ENCODE results near the gene DUSP5. TPM values are rescaled to one million over a fixed set of nuclear protein-coding genes. Genes with fewer than 3 reads are reported as not detected.

DUSP5 gene
- total RNA-seq, 1 donor from 2014 or later: 0.34 TPM

- no peak overlapping the region for H3K27ac Mint-ChIP-seq
- no peak overlapping the region for H3K4me2 ChIP-seq
- H3K27ac ChIP-seq: no peak overlapping the region
- H3K36me3 ChIP-seq: no peaks in the 10 kb centered on the region
- no peak overlapping the region for H3K9ac ChIP-seq
- no peaks in the 10 kb centered on the region for H3K4me1 Mint-ChIP-seq
- H3K36me3 Mint-ChIP-seq: peaks cover 17% of the 10 kb centered on the region
- no peaks in the 10 kb centered on the region for H3K79me2 ChIP-seq (ENCODE audit: low read depth)
- H4K20me1 ChIP-seq (ENCODE audit: low read depth): no peaks in the 10 kb centered on the region
- H2AFZ ChIP-seq (replicated peaks): no peak overlapping the region
- peaks cover 5% of the 10 kb centered on the region for H3K27me3 Mint-ChIP-seq (ENCODE audit: insufficient read depth, low read depth)
- no peaks in the 10 kb centered on the region for H3K9me3 ChIP-seq (ENCODE audit: low read depth)
- H3F3A ChIP-seq (ENCODE audit: low read depth): no peaks in the 10 kb centered on the region
- no peak overlapping the region for H3K4me3 ChIP-seq
- no peaks in the 10 kb centered on the region for H3K4me1 ChIP-seq
- TF ChIP-seq CTCF (IDR thresholded peaks at IDR 0.05) (no peak), EZH2phosphoT487 (IDR thresholded peaks at IDR 0.05) (no peak), EZH2 (IDR thresholded peaks at IDR 0.05) (no peak)
- no peaks in the 10 kb centered on the region for H3K27me3 ChIP-seq
- no peak for DNase-seq (ENCODE audit: low spot score)
- H3K9me3 Mint-ChIP-seq: no peaks in the 10 kb centered on the region
- no peak overlapping the region for H3K4me3 Mint-ChIP-seq
Measured at GRCh38 chr10:110514848-110515247, 17.1 kb downstream of the DUSP5 start.

- no peak overlapping the region for H3K9ac ChIP-seq
- no peak for DNase-seq (ENCODE audit: low spot score)
- peaks cover 3% of the 10 kb centered on the region for H3K36me3 Mint-ChIP-seq
- H4K20me1 ChIP-seq (ENCODE audit: low read depth): no peaks in the 10 kb centered on the region
- H3K9me3 Mint-ChIP-seq: no peaks in the 10 kb centered on the region
- H3K27ac Mint-ChIP-seq: no peak overlapping the region
- no peak overlapping the region for H2AFZ ChIP-seq (replicated peaks)
- H3K36me3 ChIP-seq: no peaks in the 10 kb centered on the region
- TF ChIP-seq EZH2 (IDR thresholded peaks at IDR 0.05): no peak
- TF ChIP-seq CTCF (IDR thresholded peaks at IDR 0.05): no peak
- TF ChIP-seq EZH2phosphoT487 (IDR thresholded peaks at IDR 0.05): no peak
- H3K4me3 ChIP-seq: no peak overlapping the region
- H3K9me3 ChIP-seq (ENCODE audit: low read depth): no peaks in the 10 kb centered on the region
- H3K4me2 ChIP-seq: no peak overlapping the region
- H3K27me3 Mint-ChIP-seq (ENCODE audit: insufficient read depth, low read depth): peaks cover 5% of the 10 kb centered on the region
- no peaks in the 10 kb centered on the region for H3K79me2 ChIP-seq (ENCODE audit: low read depth)
- no peak overlapping the region for H3K27ac ChIP-seq
- no peaks in the 10 kb centered on the region for H3F3A ChIP-seq (ENCODE audit: low read depth)
- H3K4me3 Mint-ChIP-seq: no peak overlapping the region
- no peaks in the 10 kb centered on the region for H3K4me1 Mint-ChIP-seq
- no peaks in the 10 kb centered on the region for H3K4me1 ChIP-seq
- no peaks in the 10 kb centered on the region for H3K27me3 ChIP-seq
Measured at GRCh38 chr10:110516815-110517492, 19.2 kb downstream of the DUSP5 start.

DNA sequence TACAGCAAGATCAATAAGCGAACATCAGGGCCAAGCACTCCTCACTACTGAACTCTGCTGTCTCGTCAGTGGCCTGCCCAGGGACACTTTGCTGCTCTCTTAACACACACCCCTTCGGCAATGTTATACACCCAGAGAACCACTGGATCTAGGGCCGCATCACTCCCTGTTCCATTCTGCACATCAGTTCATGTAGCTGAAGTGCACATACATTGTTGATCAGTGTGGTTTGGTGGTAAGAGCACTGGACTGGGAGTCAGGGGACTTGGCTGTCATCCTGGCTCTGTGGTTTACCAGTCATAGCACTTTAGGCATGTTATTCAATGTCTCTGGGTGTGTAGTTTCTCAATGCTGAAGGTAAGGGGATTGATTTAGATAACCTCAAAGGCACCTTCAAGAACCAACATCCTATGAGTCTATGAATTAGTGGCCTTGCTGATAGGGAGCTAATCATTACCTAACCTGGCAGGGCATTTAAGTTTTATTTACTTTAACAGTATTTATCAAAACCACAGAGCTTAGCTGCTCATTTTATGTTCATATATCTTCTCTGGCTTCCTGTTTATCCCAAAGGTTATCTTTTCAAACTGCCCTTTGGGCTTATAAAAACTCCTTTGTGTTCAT is 24.8 kb downstream of the DUSP5 start:
- Mint-ChIP-seq H3K27ac (no peak overlapping the region), H3K4me1 (peaks cover 2% of the 10 kb centered on the region), H3K27me3 (ENCODE audit: insufficient read depth, low read depth) (peaks cover 5% of the 10 kb centered on the region), H3K9me3 (no peaks in the 10 kb centered on the region), H3K4me3 (no peak overlapping the region), H3K36me3 (no peaks in the 10 kb centered on the region)
- Histone ChIP-seq H2AFZ (replicated peaks) (no peak overlapping the region), H3K4me3 (no peak overlapping the region), H4K20me1 (ENCODE audit: low read depth) (no peaks in the 10 kb centered on the region), H3K4me1 (no peaks in the 10 kb centered on the region), H3F3A (ENCODE audit: low read depth) (no peaks in the 10 kb centered on the region), H3K9me3 (ENCODE audit: low read depth) (no peaks in the 10 kb centered on the region), H3K27ac (no peak overlapping the region), H3K9ac (no peak overlapping the region), H3K27me3 (no peaks in the 10 kb centered on the region), H3K4me2 (no peak overlapping the region), H3K79me2 (ENCODE audit: low read depth) (no peaks in the 10 kb centered on the region), H3K36me3 (no peaks in the 10 kb centered on the region)
- TF ChIP-seq EZH2phosphoT487 (IDR thresholded peaks at IDR 0.05) (no peak), EZH2 (IDR thresholded peaks at IDR 0.05) (no peak), CTCF (IDR thresholded peaks at IDR 0.05) (no peak)
- DNase-seq (ENCODE audit: low spot score): no peak

Measured in neural progenitor cell (in vitro differentiated cells).